Dedifferentiated amniotic fluid mesenchymal stem cell (primary cell): Measurements from ENCODE around the gene SYNPR.

Experiments
- DNase-seq: peaks from one replicate; pipeline ENCODE4 v3.0.0-alpha.2; 2016; ENCODE audit errors: extremely low spot score

Gene SYNPR

GRCh38 chr3:63471781-63472180, 193.7 kb downstream of the SYNPR start:
- DNase-seq, result no peak

GRCh38 chr3:63473641-63474166, 195.6 kb downstream of the SYNPR start:
- no peak for DNase-seq

GRCh38 chr3:63474828-63475518, 196.9 kb downstream of the SYNPR start:
- no peak for DNase-seq

GRCh38 chr3:63477494-63478129, 199.5 kb downstream of the SYNPR start:
- DNase-seq, result no peak

GRCh38 chr3:63478990-63479660, 201.0 kb downstream of the SYNPR start:
- DNase-seq, result no peak

GRCh38 chr3:63479661-63480035, 201.5 kb downstream of the SYNPR start:
- no peak for DNase-seq

GRCh38 chr3:63481627-63482026, 203.5 kb downstream of the SYNPR start:
- no peak for DNase-seq

- DNase-seq, result no peak
Observed at GRCh38 chr3:63482341-63482740, 204.2 kb downstream of the SYNPR start.

- DNase-seq, result no peak
Observed at GRCh38 chr3:63492464-63492863, 214.4 kb downstream of the SYNPR start.

- DNase-seq, result no peak
Observed at GRCh38 chr3:63493101-63493500, 215.0 kb downstream of the SYNPR start.

- no peak for DNase-seq
Observed at GRCh38 chr3:63494646-63495045, 216.5 kb downstream of the SYNPR start.

GRCh38 chr3:63497641-63498040, 219.5 kb downstream of the SYNPR start:
- DNase-seq, result no peak

GRCh38 chr3:63500196-63500595, 222.1 kb downstream of the SYNPR start:
- DNase-seq, result no peak

GRCh38 chr3:63508305-63508704, 230.2 kb downstream of the SYNPR start:
- DNase-seq, result no peak

GRCh38 chr3:63508771-63509170, 230.7 kb downstream of the SYNPR start:
- no peak for DNase-seq

- DNase-seq, result no peak
Observed at GRCh38 chr3:63513791-63514190, 235.7 kb downstream of the SYNPR start.

GRCh38 chr3:63514678-63515077, 236.6 kb downstream of the SYNPR start:
- DNase-seq, result no peak

- no peak for DNase-seq
Observed at GRCh38 chr3:63519426-63519825, 241.3 kb downstream of the SYNPR start.

- no peak for DNase-seq
Observed at GRCh38 chr3:63521657-63522056, 243.5 kb downstream of the SYNPR start.

- DNase-seq, result no peak
Observed at GRCh38 chr3:63523100-63523499, 245.0 kb downstream of the SYNPR start.

- DNase-seq, result no peak
Observed at GRCh38 chr3:63528325-63529000, 250.4 kb downstream of the SYNPR start.

- no peak for DNase-seq
Observed at GRCh38 chr3:63532521-63532920, 254.4 kb downstream of the SYNPR start.
